Glutamatergic neuron (in vitro differentiated cells): ENCODE data around the gene ZNF407. TPM values are rescaled to one million over a fixed set of nuclear protein-coding genes. Genes with fewer than 3 reads are reported as not detected.

ENCODE experiments used
- DNase-seq: peaks from one replicate; pipeline ENCODE4 v3.0.0; 2022
- H3K27ac Mint-ChIP-seq: one replicate; pipeline ENCODE4 v1.8.0; 2020; ENCODE audit warnings: mild to moderate bottlenecking, mixed read lengths, inconsistent platforms; ENCODE audit not compliant: unreplicated experiment
- H3K27me3 Mint-ChIP-seq: one replicate; pipeline ENCODE4 v1.8.0; 2020; ENCODE audit warnings: mild to moderate bottlenecking, moderate library complexity, mixed read lengths, inconsistent platforms; ENCODE audit not compliant: unreplicated experiment
- H3K36me3 Mint-ChIP-seq: one replicate; pipeline ENCODE4 v1.8.0; 2020; ENCODE audit warnings: mild to moderate bottlenecking, mixed read lengths, inconsistent platforms; ENCODE audit not compliant: unreplicated experiment
- H3K4me1 Mint-ChIP-seq: one replicate; pipeline ENCODE4 v1.8.0; 2020; ENCODE audit warnings: mild to moderate bottlenecking, low read depth, mixed read lengths, inconsistent platforms; ENCODE audit not compliant: unreplicated experiment
- H3K4me3 Mint-ChIP-seq: one replicate; pipeline ENCODE4 v1.8.0; 2020; ENCODE audit warnings: mild to moderate bottlenecking, mixed read lengths, inconsistent platforms; ENCODE audit not compliant: unreplicated experiment
- H3K9me3 Mint-ChIP-seq: one replicate; pipeline ENCODE4 v1.8.0; 2020; ENCODE audit warnings: mild to moderate bottlenecking, moderate library complexity, mixed read lengths, inconsistent platforms; ENCODE audit not compliant: unreplicated experiment
- total RNA-seq: library from RNA; stranded (reverse); fragmentation: NEBNext Ultra II Directional; extraction: Animal tissue kit (Norgen Biotek cat#: 25700); gene quantifications from one replicate; pipeline ENCODE4 v1.2.1, GENCODE V29; 2021; ENCODE audit not compliant: unreplicated experiment
- TF ChIP-seq, protein P1 (sequence below): fragments of 200-600 bp; sonication (generic); IDR thresholded peaks from one replicate; pipeline ENCODE4 v1.5.0; 2021; ENCODE audit not compliant: partially characterized antibody, unreplicated experiment

Gene ZNF407
- total RNA-seq, 1 donor from 2014 or later: 15.8 TPM

- no peak for DNase-seq
- Mint-ChIP-seq H3K27ac (no peak overlapping the region), H3K27me3 (peaks cover 1% of the 10 kb centered on the region), H3K9me3 (no peaks in the 10 kb centered on the region), H3K4me1 (peaks cover 2% of the 10 kb centered on the region), H3K36me3 (no peaks in the 10 kb centered on the region), H3K4me3 (no peak overlapping the region)
- TF ChIP-seq, protein P1, sequence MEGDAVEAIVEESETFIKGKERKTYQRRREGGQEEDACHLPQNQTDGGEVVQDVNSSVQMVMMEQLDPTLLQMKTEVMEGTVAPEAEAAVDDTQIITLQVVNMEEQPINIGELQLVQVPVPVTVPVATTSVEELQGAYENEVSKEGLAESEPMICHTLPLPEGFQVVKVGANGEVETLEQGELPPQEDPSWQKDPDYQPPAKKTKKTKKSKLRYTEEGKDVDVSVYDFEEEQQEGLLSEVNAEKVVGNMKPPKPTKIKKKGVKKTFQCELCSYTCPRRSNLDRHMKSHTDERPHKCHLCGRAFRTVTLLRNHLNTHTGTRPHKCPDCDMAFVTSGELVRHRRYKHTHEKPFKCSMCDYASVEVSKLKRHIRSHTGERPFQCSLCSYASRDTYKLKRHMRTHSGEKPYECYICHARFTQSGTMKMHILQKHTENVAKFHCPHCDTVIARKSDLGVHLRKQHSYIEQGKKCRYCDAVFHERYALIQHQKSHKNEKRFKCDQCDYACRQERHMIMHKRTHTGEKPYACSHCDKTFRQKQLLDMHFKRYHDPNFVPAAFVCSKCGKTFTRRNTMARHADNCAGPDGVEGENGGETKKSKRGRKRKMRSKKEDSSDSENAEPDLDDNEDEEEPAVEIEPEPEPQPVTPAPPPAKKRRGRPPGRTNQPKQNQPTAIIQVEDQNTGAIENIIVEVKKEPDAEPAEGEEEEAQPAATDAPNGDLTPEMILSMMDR: no peak
Observed at GRCh38 chr18:74661691-74662090, 64.0 kb downstream of the ZNF407 start.

GRCh38 chr18:74662622-74663021 lies 65.0 kb downstream of the ZNF407 start:
- Mint-ChIP-seq H3K4me3 (no peak overlapping the region), H3K36me3 (no peaks in the 10 kb centered on the region), H3K9me3 (no peaks in the 10 kb centered on the region), H3K4me1 (no peaks in the 10 kb centered on the region), H3K27ac (no peak overlapping the region), H3K27me3 (peaks cover 1% of the 10 kb centered on the region)
- TF ChIP-seq, protein P1: no peak
- DNase-seq: no peak

DNA sequence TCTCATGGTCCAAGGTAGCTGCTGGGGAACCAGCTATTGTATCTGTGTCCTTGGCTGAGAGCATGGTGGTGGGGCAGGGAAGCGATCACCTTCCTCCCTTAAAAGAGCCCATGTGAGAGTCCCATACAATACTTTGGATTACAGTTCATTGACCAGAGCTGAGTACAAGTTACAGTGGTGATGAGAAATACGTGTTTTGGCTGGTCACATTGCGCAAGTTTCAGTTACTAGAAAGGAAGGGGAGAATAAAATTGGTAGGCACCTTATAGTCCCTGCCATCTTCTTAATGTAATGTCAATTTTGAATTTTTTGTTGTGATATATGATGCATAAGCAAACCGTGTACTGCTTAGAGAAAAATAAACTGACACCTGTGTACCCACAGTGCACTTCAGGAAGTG lies 67.7 kb downstream of the ZNF407 start:
- Mint-ChIP-seq H3K27ac (no peak overlapping the region), H3K9me3 (no peaks in the 10 kb centered on the region), H3K4me1 (no peaks in the 10 kb centered on the region), H3K4me3 (no peak overlapping the region), H3K27me3 (peaks cover 1% of the 10 kb centered on the region), H3K36me3 (peaks cover 5% of the 10 kb centered on the region)
- no peak for DNase-seq
- TF ChIP-seq, protein P1: no peak

DNA sequence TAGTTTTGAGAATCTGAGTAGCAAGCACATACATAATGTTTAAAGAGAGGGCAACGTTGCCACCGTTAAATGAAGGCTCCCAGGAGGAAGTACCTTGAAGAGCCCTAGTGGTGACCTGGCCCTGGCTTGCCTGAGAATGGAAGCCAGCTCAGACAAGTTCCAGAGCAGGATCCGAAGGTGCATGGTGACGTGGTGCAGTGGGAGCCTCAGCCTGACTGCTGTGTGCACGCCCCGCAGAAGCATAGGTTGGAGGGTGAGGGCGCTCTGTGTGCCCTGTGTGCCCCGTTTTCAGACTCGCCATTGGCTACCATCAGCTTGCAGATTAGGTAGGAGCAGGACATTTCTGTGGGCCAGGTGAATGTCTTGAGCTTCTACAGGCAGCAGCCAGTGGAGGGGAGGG lies 68.2 kb downstream of the ZNF407 start:
- H3K27ac Mint-ChIP-seq: no peak overlapping the region
- peaks cover 1% of the 10 kb centered on the region for H3K27me3 Mint-ChIP-seq

GRCh38 chr18:74669136-74669798 lies 71.6 kb downstream of the ZNF407 start:
- DNase-seq: no peak
- Mint-ChIP-seq H3K4me3 (no peak overlapping the region), H3K9me3 (no peaks in the 10 kb centered on the region), H3K27me3 (peaks cover 1% of the 10 kb centered on the region), H3K36me3 (peaks cover 5% of the 10 kb centered on the region), H3K27ac (no peak overlapping the region), H3K4me1 (no peaks in the 10 kb centered on the region)
- TF ChIP-seq, protein P1: no peak

More for the DNA sequence above, 68.2 kb downstream of the ZNF407 start:
- no peak for DNase-seq
- TF ChIP-seq, protein P1: no peak
- no peaks in the 10 kb centered on the region for H3K9me3 Mint-ChIP-seq
- H3K4me1 Mint-ChIP-seq: no peaks in the 10 kb centered on the region
- peaks cover 5% of the 10 kb centered on the region for H3K36me3 Mint-ChIP-seq
- no peak overlapping the region for H3K4me3 Mint-ChIP-seq
